Measurements from ENCODE around the gene MYO1G. TPM values are rescaled to one million over a fixed set of nuclear protein-coding genes. Genes with fewer than 3 reads are reported as not detected.

MYO1G gene
- total and polyA plus RNA-seq, 9 of the 15 experiments (the other 6 are each of a cell fraction or from before 2014, with no cell fraction given): 0.03 to 0.62 (median 0.13) TPM; not detected in 1

DNA sequence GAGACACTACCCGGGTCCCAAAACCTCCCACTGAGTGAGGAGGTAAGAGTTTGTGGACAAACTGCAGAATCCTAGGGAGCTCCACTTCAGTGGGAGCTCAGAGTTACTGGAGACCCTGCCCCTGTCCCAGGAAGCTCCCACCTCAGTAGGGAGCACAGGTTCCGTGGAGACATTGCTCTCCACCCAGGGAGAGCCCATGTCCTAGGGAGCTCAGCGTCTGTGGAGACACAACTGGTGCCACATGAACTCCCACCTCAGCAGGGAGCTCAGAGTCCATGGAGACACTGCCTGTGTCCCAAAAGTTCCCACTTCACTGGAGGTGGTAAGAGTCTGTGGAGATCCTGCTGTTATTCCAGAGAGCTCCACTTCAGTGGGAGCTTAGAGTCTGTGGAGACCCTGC is 6.3 kb downstream of the MYO1G start (continued):
- TF ChIP-seq CHD2 (IDR thresholded peaks at IDR 0.05; ENCODE audit: low read depth, low read length): no peak
- TF ChIP-seq PRPF4 (IDR thresholded peaks at IDR 0.05; ENCODE audit: insufficient read depth, low read depth, low read length, poor library complexity, severe bottlenecking): no peak
- no peak for TF ChIP-seq POLR3A (IDR thresholded peaks at IDR 0.05; ENCODE audit: borderline replicate concordance, extremely low read depth, insufficient read depth, insufficient read length)
- TF ChIP-seq THRAP3 (IDR thresholded peaks at IDR 0.05; ENCODE audit: borderline replicate concordance): no peak
- no peak for TF ChIP-seq SAFB (IDR thresholded peaks at IDR 0.05; ENCODE audit: borderline replicate concordance, low read depth, low read length)
- TF ChIP-seq NEUROD1 (IDR thresholded peaks at IDR 0.05; ENCODE audit: borderline replicate concordance, low read depth, low read length, partially characterized antibody): no peak
- no peak for TF ChIP-seq SMARCB1 (IDR thresholded peaks at IDR 0.05; ENCODE audit: insufficient read length, low read depth)
- no peak for TF ChIP-seq MCM5 (IDR thresholded peaks at IDR 0.05; ENCODE audit: low read depth)
- TF ChIP-seq MYBL2 (IDR thresholded peaks at IDR 0.05; ENCODE audit: low read depth): no peak
- TF ChIP-seq MYBL2 (CRISPR knock-in tag; IDR thresholded peaks at IDR 0.05; ENCODE audit: borderline replicate concordance): no peak
- no peak for TF ChIP-seq SIN3A (IDR thresholded peaks at IDR 0.05; ENCODE audit: borderline replicate concordance in 2 of 2, control insufficient read depth in 1 of 2, low read depth in 2 of 2, low read length in 2 of 2)
- TF ChIP-seq, protein P1, sequence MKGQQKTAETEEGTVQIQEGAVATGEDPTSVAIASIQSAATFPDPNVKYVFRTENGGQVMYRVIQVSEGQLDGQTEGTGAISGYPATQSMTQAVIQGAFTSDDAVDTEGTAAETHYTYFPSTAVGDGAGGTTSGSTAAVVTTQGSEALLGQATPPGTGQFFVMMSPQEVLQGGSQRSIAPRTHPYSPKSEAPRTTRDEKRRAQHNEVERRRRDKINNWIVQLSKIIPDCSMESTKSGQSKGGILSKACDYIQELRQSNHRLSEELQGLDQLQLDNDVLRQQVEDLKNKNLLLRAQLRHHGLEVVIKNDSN (CRISPR knock-in tag; IDR thresholded peaks at IDR 0.05): no peak
- no peak for TF ChIP-seq ETV1 (tag; conservative IDR thresholded peaks at IDR 0.05; ENCODE audit: low read depth)
